ENCODE data around the gene TCF4.

TCF4 gene

DNA sequence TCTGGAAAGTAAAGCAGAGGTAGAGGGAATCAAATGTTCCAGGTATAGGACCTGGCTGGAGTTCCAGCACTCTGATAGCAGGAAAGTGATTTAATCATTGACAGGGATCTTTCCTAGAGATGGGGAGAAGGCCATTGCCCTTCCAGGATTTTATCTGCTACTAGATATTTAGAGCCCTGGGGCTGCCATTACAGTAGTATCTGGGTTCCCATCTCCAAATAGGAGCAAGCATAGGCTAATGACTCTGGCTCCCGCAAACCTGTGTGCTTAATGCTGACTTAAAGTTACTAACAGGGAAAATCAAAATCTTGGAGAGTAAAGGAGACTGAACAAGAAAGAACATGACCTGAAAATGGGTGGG lies 331.1 kb downstream of the TCF4 start:
- DNase-seq (ENCODE audit: low spot score): no peak

DNA sequence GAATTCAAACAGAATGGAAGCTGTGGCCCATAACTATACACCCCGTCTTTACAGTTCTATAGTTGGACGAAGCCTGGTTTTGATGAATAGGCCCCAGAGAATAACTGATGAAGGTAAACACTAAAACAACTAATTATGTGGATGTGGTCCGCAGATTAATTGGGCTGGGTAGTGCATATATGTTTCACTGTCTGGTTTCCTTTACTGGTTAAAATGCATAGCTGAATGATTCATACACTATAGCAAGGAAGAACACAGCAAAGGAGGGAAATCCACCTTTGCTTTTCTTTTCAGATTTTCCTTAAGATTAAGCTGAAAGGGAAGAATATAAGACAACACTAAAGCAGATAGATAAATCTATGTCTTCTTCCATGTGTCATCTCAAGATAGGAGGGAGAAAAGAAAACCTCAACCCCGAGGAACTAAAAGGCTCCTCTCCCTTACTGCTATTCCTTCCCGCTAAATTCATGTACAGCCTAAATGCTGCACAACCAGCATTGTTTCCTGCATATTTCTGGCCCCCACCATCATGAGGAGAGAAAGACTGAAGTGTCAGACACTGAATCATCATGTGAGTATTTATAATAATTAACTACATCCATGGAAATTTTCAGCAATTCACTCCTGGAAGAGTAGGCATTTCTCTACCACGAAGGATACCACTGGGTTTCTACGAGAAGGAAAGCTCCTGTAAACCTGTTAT lies 331.6 kb downstream of the TCF4 start:
- no peak for DNase-seq (ENCODE audit: low spot score)

DNA sequence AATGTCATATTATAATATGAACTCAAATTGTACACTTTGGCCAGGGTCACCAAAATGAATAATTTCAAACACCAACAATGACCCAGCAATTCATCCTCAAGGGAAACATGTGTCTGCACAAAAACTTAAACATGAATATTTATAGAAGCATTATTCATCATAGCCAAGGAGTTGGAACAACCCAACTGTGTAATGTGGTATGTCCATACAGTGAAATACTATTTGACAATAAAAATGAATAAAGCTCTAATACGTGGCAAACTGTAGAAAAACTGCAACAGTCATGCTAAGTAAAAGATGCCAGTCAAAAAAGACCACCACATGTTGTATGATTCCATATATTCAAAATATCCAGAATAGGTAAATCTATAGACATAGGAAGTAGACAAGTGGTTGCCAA lies 334.2 kb downstream of the TCF4 start:
- no peak for DNase-seq (ENCODE audit: low spot score)

DNA sequence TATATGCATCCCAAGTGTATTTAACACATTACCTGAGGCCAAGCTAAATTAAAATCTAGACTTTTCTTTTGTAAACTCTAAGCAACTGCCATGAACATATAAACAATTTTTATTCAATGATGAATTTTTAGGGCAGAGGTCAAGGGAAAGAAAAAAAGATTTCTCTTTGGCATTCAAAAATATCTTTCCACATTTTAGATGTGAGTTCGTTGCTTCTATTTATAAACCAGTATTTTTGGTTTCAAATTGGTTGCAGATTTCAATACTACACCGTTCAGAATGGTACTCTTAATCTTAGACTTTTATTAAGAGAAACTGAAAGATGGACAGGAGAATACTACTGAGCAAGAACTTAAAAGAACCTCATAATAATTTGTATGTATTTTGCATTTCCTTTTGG lies 335.1 kb downstream of the TCF4 start:
- no peak for DNase-seq (ENCODE audit: low spot score)

DNA sequence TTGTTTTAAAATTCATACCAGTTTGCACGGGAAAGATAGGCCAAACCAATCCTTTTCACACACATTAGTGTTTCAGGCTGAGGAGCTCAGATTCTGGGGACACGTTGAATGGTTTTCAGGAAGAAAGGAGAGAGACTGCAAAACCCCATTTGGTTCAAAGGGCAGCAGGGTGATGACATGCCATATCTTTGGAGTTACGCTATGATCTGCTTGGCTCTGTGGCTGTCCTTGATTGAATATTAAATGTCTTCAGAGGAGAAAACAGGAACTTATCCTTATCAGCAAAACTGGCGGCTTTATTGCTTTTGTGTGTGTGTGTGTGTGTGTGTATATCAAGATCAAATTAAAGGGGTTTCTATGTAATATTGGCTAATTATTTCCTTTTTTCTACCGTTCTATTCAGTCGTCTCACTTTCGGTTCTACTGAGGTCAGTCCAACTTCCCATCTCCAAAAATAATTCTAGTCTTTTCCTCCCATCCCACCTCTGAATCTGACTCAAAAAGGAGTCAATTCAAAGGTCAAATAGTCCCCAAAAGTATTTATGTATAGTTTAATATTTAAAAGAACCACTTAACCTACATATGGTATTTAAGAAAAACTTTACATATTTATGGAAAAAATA lies 335.8 kb downstream of the TCF4 start:
- no peak for DNase-seq (ENCODE audit: low spot score)

DNA sequence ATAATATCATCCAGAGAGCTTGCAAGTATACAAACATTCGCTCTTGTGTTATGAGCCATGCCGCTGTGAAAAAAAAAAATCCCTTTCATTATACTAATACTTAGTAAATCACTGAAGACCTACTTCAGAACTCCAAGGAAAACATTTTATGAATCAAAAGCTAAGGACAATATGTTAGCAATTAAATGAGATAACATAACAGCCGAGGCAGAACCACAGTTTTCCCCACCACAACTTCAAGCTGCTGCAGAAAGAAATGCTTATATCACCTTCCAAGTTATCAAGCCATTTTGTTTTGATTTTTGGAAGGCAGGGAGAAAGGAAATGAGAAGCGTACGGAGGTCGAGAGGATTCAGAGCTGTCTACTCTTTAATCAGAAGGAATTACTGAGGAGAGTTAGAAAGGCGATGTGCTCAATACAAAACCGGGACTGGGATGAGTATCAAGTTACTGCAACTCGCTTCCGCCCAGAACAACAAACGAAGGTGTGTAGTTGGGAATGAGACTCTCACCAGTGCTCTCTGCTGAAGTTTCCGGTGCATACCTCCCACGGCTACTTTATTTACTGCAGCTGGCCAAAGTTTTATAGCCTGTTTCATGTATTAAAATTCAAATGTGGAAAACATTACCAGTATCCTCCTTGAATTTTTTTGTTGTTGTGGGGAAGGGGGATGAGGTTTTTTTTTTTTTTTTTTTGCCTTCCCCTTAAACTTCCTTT lies 336.6 kb downstream of the TCF4 start:
- no peak for DNase-seq (ENCODE audit: low spot score)

DNA sequence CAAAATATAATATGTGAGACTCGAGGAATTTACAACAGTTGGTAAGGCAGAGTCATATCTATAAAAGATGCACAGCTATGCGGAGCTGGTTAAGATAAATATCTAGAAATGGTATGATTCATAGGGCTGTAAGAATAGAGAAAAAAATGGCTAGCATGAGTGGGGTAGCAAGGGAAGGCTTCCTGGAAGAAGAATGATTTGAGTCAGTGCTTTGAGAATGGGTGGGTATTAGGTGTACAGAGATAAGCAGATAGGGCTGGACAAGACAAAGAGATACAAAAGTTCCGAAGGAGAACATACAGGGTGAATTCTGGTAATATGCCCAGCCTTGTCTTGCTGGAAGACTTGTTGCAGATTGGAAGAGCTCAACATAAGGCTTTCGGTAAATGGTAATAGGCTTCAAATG lies 337.2 kb downstream of the TCF4 start:
- DNase-seq (ENCODE audit: low spot score): no peak

DNA sequence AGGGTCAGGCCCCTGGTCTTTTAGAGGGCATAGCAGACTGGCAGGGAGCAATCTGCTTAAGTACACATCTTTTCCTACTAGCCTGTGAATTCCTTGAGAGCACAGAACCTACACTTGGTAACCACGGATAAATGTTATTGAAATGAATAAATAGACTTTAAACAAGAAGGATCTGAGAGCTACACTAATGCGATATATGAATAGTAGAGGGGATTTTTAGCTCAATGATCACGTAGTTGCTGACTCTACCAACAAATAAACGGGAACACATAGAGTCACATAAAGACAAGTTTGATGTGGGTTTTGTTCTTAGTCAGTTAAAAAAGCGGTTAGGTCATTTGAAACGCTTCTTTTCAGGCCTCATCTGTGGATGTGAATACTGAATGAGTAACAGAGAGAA lies 338.4 kb downstream of the TCF4 start:
- no peak for DNase-seq (ENCODE audit: low spot score)

DNA sequence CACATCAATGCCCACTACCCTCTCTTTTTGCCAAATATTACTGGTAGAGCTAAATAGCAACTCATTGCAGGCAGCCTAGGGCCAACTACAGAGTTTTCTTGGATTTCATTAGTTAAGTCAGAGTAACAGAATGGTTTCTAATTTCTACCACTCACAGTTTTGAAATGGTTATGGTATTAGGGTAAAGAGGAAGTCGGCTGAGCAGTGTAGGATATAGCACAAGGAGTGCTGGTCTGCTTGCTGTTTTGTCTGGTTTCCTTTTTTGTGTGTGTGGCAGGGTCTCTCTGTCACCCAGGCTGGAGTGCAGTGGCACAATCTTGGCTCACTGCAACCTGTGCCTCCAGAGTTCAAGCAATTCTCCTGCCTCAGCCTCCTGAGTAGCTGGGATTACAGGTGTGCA lies 339.5 kb downstream of the TCF4 start:
- no peak for DNase-seq (ENCODE audit: low spot score)

DNA sequence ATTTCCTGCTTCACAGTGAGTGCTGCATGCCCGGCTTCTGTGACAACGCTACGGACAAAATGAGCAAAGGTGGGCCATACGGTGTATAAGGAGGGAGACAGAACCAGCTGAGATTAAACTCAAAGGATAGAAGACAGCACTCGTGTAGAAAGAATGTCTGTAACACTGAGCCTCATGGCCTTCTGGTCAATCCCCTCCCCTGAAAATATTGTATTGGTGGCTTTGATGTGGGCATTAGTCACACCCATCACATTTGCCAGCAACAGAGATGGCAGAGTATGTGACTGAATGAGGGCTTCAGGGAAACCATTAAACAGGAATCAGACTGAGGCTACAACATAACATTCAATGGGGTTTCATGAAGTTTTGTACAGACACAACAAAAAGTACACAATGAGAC lies 341.0 kb downstream of the TCF4 start:
- no peak for DNase-seq (ENCODE audit: low spot score)

DNA sequence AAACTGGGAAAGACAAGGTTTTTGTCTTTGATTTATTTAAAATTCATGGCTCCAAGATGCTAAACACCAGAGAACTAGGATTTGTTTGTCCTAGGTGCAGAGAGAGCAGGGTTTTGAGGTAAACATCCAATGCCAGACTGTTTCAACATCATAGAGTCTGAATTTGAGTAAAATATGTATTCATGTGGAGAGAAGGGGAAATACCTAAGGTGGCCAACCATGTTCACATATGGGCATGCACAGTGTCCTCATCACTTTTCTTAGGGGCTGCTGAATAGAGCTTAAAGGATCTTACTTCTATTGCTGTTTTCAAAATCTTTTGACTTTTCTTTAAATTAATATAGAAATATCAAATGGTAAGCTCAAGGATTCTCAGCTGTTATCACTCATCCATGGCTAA lies 341.7 kb downstream of the TCF4 start:
- DNase-seq (ENCODE audit: low spot score): no peak

DNA sequence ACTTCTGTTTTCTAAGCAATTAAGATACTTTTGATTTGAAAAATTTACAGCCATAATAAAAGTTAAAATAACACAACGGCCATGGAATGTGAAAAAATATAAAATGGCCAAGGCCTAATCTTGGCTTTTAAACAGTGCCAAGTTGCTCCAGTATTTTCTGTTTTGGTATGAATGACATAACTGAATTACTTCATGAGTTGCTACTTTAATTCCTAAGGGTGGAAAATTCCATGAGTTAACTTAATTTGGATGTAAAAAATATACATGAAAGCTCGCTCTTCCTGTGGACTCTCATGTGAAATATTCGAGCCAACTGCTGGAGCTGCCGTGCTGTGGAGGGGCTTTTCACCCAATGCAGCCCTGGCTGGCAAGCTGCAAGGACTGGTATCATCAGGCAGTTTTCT lies 342.8 kb downstream of the TCF4 start:
- DNase-seq (ENCODE audit: low spot score): no peak

DNA sequence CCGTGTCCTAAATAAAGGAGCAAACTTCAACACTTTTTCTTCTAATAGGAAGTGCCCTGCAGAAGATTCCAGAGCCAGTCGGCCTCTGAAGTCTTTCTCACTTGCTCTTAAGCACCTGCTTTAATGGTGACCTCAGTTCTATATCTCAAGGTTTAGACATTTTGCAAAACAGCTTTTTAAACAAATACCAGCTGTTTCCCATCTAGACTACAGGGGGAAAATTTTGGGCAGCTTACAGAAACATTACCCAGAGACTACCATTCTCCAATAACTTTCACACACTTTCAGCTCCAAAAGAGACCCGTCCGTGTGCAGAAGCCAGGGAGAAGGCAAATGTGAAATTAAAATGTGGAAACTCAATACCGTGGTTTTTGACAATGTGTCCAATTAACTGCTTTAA lies 343.4 kb downstream of the TCF4 start:
- DNase-seq (ENCODE audit: low spot score): no peak

DNA sequence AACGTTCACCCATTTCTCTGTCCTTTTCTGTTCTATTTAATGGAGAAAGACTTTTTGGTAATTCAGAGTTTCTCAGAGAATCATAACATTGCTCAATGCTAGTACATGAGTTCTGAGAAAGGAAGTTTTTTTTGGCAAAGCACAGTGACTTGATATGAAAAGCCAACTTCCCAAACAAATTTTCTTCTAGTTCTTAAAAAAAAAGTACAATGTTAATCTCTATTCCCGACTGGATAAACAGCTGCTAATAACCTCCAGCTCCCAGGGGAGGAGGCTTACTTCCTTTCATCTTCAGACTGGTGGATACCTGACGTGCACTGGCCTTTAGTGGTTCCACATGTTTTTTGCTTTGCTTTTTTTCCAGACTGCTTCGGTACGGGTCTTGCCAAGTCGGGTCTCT lies 344.1 kb downstream of the TCF4 start:
- no peak for DNase-seq (ENCODE audit: low spot score)

DNA sequence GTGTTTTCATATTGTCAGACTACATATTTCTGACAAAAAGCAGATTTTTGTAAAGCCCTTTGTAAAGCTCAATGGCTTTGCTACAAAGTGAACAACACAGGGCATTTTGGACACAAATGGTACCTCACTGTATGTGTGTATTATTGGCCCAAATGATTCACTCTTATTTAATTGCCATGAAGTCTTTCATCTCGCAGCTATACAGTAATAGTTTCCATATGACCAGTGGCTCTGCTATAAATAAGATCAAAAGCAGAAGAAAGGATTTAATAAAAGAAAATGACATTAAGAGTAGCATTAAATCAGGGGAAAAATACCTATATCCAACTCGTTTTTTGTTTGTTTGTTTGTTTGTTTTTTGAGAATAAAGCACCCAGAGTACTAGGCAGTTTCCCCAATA lies 344.7 kb downstream of the TCF4 start:
- DNase-seq (ENCODE audit: low spot score): no peak

DNA sequence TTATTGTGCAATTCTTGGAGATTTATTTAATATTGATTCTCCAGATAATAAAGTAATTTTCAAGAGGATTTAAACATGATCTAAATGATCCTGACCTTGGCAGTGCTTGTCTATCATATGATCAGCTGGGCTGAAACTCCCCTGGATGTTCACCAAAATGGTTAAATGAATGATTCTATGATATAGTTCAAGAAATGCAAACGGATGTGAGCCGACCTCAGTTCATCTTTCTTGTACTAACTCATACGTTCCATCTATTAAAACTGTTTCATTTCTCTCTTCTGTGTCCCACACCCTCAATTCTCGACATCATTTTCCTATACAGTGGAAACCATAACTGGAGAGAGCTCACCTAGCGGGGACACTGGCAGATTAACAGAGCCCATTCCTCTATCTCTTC lies 347.0 kb downstream of the TCF4 start:
- no peak for DNase-seq (ENCODE audit: low spot score)

DNA sequence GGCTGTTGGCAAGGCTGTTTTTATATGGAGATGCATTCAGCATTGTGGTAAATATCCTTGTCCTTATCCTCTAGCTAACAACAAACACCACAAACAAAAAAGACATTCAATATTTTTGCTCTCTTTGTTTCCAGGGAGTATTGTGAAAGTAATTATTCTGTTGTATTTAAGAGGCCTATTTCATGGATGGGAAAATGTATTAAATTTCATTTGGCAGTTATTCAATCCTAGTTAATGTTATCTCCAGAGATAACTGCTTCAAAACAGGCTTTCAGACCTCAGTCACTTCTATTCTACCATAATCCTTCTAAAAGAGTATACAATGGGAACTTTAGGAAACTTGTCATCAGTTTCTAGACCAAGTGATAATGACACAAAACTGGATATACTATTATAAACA lies 348.3 kb downstream of the TCF4 start:
- no peak for DNase-seq (ENCODE audit: low spot score)

DNA sequence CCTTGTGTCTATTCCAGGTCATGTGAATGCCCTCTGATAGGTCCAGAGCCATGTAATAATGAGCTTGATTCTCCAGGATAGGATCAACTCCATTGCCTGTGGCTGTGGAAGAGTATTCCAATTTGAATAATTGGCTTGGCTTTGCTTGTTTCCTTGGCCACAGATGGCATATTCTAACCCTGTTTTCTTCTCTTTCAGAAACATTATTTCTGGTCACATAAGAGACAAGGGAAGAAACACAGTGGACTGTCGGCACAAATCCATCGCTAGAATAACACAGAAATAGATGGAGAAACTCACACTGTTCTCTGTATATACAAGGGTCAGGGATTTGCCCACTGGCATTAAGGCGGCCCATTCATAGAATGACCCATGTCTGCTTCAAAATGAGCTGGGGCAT lies 350.3 kb downstream of the TCF4 start:
- no peak for DNase-seq (ENCODE audit: low spot score)

DNA sequence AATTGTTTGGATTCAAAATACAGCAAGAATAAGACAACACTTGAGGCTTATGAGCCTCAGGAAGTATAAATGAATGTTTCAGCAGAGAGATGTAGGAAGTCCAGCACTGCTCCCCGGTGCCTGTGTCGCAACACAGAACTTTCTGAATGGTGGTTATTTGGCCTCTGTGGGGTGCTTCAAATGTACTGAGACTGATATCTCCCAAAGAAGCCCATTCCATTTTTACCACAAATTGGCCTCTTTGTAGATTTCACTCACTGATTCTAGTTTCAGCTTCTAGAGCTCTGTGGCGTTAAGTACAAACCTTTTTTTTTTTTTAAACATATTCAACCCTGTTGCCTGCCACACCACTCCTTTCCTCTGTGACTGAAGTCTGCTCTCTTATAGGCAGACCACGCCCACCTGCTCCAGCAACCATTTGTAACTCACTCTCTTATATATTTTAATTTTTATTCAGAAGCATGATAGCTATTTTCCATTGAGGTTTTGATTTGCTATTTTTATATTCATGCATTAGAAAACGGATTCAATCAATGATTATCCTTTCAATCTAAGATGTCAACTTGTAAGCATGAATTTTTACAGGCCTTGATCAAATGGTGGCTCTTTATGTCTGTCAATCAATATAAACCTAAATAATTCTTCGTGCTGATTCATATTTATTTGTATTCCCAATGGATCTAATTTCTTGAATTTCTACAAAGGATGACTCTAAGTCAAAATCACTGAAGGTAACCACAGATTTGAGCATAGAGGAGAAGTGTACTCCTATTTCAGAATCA lies 351.7 kb downstream of the TCF4 start:
- no peak for DNase-seq (ENCODE audit: low spot score)

DNA sequence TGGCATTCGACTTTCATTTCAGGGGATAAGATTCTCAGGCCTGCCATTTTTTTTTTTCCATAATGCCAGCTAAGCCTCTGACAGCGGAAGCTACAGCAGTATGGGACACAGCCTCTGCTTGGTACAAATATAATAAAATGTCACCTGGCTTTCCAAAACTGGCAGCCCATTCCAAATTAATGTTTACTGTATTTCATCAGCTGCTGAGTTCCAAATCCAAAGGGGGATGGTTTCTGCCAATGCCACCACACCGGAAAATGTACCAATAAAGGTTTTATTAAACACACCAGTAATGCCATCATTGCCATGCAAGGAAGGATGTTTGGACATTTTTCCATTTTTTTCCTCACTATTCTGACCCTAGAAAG lies 352.9 kb downstream of the TCF4 start:
- no peak for DNase-seq (ENCODE audit: low spot score)

DNA sequence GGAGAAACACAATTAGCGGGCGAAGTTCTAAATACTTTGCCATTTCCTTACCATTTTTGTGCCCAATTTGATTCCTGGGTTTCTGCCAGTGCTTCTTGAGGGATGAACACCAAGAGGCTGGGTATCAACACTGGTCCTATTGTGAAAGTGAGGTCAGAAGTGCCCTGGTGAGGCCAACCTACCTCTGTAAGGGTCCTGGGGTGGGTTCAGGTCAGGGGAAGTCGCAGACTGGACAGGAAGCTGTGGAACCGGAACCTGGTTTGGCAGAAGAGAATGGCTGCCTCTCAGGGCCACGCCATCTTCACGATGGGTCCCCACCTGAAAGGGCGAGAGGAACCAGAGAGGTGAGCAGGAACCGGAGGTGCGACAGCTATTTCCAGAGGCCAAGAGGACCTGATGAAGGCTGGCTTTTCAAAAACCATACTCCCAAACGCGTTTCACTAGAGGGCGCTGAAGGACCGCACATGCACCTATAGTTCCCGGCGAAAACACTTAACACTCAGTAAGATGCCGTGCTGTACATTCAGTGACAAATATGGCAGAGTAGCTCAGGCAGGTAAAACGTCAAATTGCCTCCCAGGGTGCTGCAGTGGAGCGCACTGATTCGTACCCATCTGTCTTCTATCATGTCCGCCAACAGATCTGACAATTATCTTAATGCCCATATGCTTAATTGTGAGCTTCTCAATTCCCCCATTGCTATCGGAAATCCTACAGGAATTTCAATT lies 353.5 kb downstream of the TCF4 start:
- DNase-seq (ENCODE audit: low spot score): peak; percentile 40

DNA sequence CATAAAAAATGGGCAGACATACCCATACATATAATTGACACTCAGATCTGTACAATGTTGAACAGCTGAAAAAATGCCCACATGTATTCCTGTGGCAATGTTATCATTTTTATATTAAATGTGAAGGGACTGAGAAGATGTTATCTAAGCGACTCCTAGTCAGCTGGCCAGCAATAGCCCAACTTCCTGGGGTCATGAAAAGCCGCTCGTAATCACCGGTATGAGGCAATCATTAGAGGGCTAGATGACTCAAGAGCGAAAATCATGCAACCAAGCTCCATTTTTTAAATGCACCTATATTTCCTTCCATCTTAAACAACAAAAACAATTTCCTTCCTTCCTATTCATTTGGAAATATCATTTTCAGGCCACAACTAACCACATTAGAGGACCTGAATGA lies 354.1 kb downstream of the TCF4 start:
- no peak for DNase-seq (ENCODE audit: low spot score)
